T-cell (primary cell): ENCODE results near the gene MTMR6. TPM values are rescaled to one million over a fixed set of nuclear protein-coding genes. Genes with fewer than 3 reads are reported as not detected.

ENCODE experiments used
- ATAC-seq, 4 experiments: fragments of 200-7000 bp in 3 of 4; fragments of 150-1000 bp in 1 of 4; cut with Tn5 transposase; replicated peaks in 1 of 4; 1 replicate in 3 of 4; 2 replicates in 1 of 4; pipeline ENCODE4 v1.10.0; 2021; ENCODE audit warnings: moderate library complexity in 3 of 4, mild to moderate bottlenecking in 2 of 4, moderate number of reproducible peaks in 1 of 4
- CTCF ChIA-PET, 2 donors: fragments of 300-600 bp; sonication (Branson Sonifier 250); formaldehyde crosslinking; loops; one replicate each; lab custom pipeline; 2022; ENCODE audit warnings: antibody characterized with exemption in 2 of 2; lab: Charles Lee
- POLR2A ChIA-PET, 2 donors: fragments of 300-600 bp; sonication (Branson Sonifier 250); formaldehyde crosslinking; loops; one replicate each; lab custom pipeline; 2022; ENCODE audit warnings: antibody characterized with exemption in 2 of 2; lab: Charles Lee
- DNase-seq, 35 experiments: peaks; one replicate each; pipeline versions ENCODE4 v3.0.0 to v3.0.0-alpha.2; 2013 to 2023
- H3K27ac ChIP-seq: one replicate; pipeline ENCODE4 v1.5.1; 2013; ENCODE audit warnings: low read length
- H3K27me3 ChIP-seq, 2 experiments: replicated peaks in 1 of 2; 1 replicate in 1 of 2; 2 replicates in 1 of 2; pipeline versions ENCODE4 v1.6.1 to v1.7.0; 2013; ENCODE audit warnings: low read length in 1 of 2, mixed read lengths in 1 of 2; ENCODE audit not compliant: control insufficient read depth in 2 of 2, insufficient read depth in 2 of 2; ENCODE audit errors: extremely low read depth in 1 of 2
- H3K36me3 ChIP-seq, 2 donors: 1 replicate in 1 of 2; 2 replicates in 1 of 2; pipeline versions ENCODE4 v1.6.1 to v1.7.0; 2013; ENCODE audit warnings: low read length in 1 of 2; ENCODE audit not compliant: control insufficient read depth in 2 of 2, insufficient read depth in 1 of 2; ENCODE audit errors: extremely low read depth in 1 of 2
- H3K4me1 ChIP-seq, 2 experiments: 1 replicate in 1 of 2; 2 replicates in 1 of 2; pipeline versions ENCODE4 v1.6.1 to v1.7.0; 2013; ENCODE audit warnings: low read length in 2 of 2, mixed read lengths in 1 of 2; ENCODE audit not compliant: insufficient read depth in 2 of 2, control insufficient read depth in 1 of 2; ENCODE audit errors: extremely low read depth in 1 of 2
- H3K4me3 ChIP-seq, 2 donors: 1 replicate in 1 of 2; 2 replicates in 1 of 2; pipeline versions ENCODE4 v1.5.1 to v1.7.0; 2013; ENCODE audit warnings: mild to moderate bottlenecking in 2 of 2, low read length in 1 of 2, moderate library complexity in 1 of 2; ENCODE audit not compliant: control insufficient read depth in 1 of 2; ENCODE audit errors: extremely low read depth in 1 of 2
- H3K9me3 ChIP-seq: 2 replicates; pipeline ENCODE4 v1.7.0; 2013
- H3K27ac Mint-ChIP-seq, 2 donors: one replicate each; pipeline ENCODE4 v1.8.0; 2020 to 2021; ENCODE audit warnings: mild to moderate bottlenecking in 2 of 2, mixed read lengths in 2 of 2
- H3K27me3 Mint-ChIP-seq, 2 donors: one replicate each; pipeline ENCODE4 v1.8.0; 2021 to 2022; ENCODE audit warnings: mixed read lengths in 2 of 2
- H3K36me3 Mint-ChIP-seq: one replicate; pipeline ENCODE4 v1.8.0; 2021; ENCODE audit warnings: mixed read lengths
- H3K4me1 Mint-ChIP-seq, 3 donors: one replicate each; pipeline ENCODE4 v1.8.0; 2020 to 2022; ENCODE audit warnings: mixed read lengths in 3 of 3, mild to moderate bottlenecking in 1 of 3
- H3K4me3 Mint-ChIP-seq, 3 donors: one replicate each; pipeline ENCODE4 v1.8.0; 2020 to 2022; ENCODE audit warnings: mild to moderate bottlenecking in 3 of 3, mixed read lengths in 3 of 3, moderate library complexity in 3 of 3
- H3K9me3 Mint-ChIP-seq, 3 donors: one replicate each; pipeline ENCODE4 v1.8.0; 2020 to 2022; ENCODE audit warnings: mixed read lengths in 3 of 3
- WGBS: methylation state at CpG from one replicate; pipeline ENCODE4 v1.1.5; 2013; ENCODE audit warnings: missing lambda C conversion rate; ENCODE audit not compliant: insufficient coverage; 5-methylcytosine and 5-hydroxymethylcytosine counted together
- total RNA-seq, 35 experiments: library from RNA in 6 of 35; stranded (reverse) in 6 of 35; fragments of 120-200 nt in 1 of 35; gene quantifications; one replicate each; pipeline versions ENCODE4 v1.2.1 to v1.2.4 and lab custom pipeline; 2013 to 2026

MTMR6 gene
- total RNA-seq, 5 donors from 2014 or later (not counting 1 experiment from before 2014, with no cell fraction given) = 15.6 to 19.2 (median 16.3) TPM

- no peak overlapping the region for H3K4me3 ChIP-seq
- no peak overlapping the region for H3K27ac ChIP-seq
- ATAC-seq (no peak), DNase-seq (no peak)
- CTCF ChIA-PET = no interaction called here
- Mint-ChIP-seq H3K27me3 (no peaks in the 10 kb centered on the region), H3K4me1 (no peaks in the 10 kb centered on the region), H3K36me3 (peaks cover 51% of the 10 kb centered on the region), H3K27ac (no peak overlapping the region), H3K9me3 (peaks cover 0 to 3% (median 0%) of the 10 kb centered on the region in 3 donors), H3K4me3 (no peak overlapping the region)
- POLR2A ChIA-PET = no interaction called here
- no peaks in the 10 kb centered on the region for H3K4me1 ChIP-seq
- peaks cover 8 to 39% of the 10 kb centered on the region in 2 donors for H3K36me3 ChIP-seq
- H3K9me3 ChIP-seq = no peaks in the 10 kb centered on the region
- no CpG with 5 or more reads among the region's 5 CpGs for WGBS
- H3K27me3 ChIP-seq = no peaks in the 10 kb centered on the region
These were observed 38.2 kb downstream of the MTMR6 start for GRCh38 chr13:25249001-25249543.

DNA sequence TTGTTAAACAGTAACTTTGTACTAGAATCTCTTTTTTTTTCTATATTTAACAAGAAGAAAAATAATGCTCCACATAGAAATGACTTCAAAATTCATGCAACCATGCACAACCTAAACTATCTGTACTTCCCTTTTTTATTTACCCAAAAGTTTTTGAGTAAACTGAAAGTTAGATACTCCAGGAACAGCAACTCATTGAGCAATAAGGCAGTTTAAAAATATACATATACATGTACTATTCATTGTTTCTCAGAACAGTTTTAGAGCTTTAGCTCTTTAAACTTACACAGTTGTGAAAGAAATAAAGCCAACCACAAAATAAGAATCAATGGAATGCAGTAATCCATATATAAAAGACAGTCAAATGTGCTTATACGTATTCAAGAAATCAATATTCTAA, 39.2 kb downstream of the MTMR6 start:
- peaks cover 49% of the 10 kb centered on the region for H3K36me3 Mint-ChIP-seq
- H3K9me3 Mint-ChIP-seq = peaks cover 0 to 3% (median 0%) of the 10 kb centered on the region in 3 donors
- DNase-seq (no peak), ATAC-seq (no peak)
- Histone ChIP-seq H3K9me3 (no peaks in the 10 kb centered on the region), H3K4me3 (no peak overlapping the region), H3K4me1 (no peaks in the 10 kb centered on the region), H3K27ac (no peak overlapping the region), H3K27me3 (no peaks in the 10 kb centered on the region), H3K36me3 (peaks cover 8 to 29% of the 10 kb centered on the region in 2 donors)
- H3K27me3 Mint-ChIP-seq = no peaks in the 10 kb centered on the region
- no peaks in the 10 kb centered on the region for H3K4me1 Mint-ChIP-seq
- POLR2A ChIA-PET = no interaction called here
- no CpG with 5 or more reads among the region's 1 CpG for WGBS
- no peak overlapping the region for H3K4me3 Mint-ChIP-seq
- peak overlapping the region in 1 of 2 donors; percentile 39 for H3K27ac Mint-ChIP-seq
- CTCF ChIA-PET = no interaction called here

DNA sequence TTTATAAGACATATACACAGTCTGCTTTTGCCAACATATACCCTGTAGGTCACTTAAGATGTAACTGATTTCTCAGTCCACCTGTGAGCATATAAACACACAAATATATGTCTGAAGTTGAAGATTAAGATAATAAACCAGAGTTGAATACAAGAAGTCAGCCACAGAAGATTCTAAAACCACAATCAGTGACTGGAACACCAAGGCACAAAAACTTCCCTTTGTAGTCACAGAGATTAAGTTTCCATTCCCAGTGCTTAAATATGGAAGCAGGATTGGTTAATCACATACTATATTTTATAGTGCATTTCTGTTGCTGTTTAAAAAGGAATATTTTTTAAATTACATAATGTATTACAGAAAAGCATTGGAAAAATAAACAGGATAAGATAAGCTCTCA, 39.9 kb downstream of the MTMR6 start:
- ChIA-PET POLR2A (no interaction called here), CTCF (no interaction called here)
- peaks cover 0 to 3% (median 0%) of the 10 kb centered on the region in 3 donors for H3K9me3 Mint-ChIP-seq
- H3K36me3 Mint-ChIP-seq = peaks cover 43% of the 10 kb centered on the region
- no peaks in the 10 kb centered on the region for H3K4me1 Mint-ChIP-seq
- DNase-seq = no peak
- H3K4me3 ChIP-seq = no peak overlapping the region
- H3K27me3 Mint-ChIP-seq = no peaks in the 10 kb centered on the region
- H3K27ac Mint-ChIP-seq = no peak overlapping the region
- H3K4me3 Mint-ChIP-seq = no peak overlapping the region
- H3K36me3 ChIP-seq = peaks cover 8 to 23% of the 10 kb centered on the region in 2 donors
- H3K4me1 ChIP-seq = no peaks in the 10 kb centered on the region
- ATAC-seq = no peak
- no peak overlapping the region for H3K27ac ChIP-seq
- no peaks in the 10 kb centered on the region for H3K27me3 ChIP-seq
- no peaks in the 10 kb centered on the region for H3K9me3 ChIP-seq

- Mint-ChIP-seq H3K36me3 (peaks cover 49% of the 10 kb centered on the region), H3K27me3 (no peaks in the 10 kb centered on the region), H3K4me1 (no peaks in the 10 kb centered on the region), H3K9me3 (peaks cover 0 to 8% (median 0%) of the 10 kb centered on the region in 3 donors), H3K4me3 (no peak overlapping the region), H3K27ac (no peak overlapping the region)
- 98% methylated on average over 6 of the region's 6 CpGs for WGBS
- ChIA-PET CTCF (no interaction called here), POLR2A (no interaction called here)
- H3K9me3 ChIP-seq = no peaks in the 10 kb centered on the region
- no peaks in the 10 kb centered on the region for H3K4me1 ChIP-seq
- ATAC-seq = no peak
- no peak for DNase-seq
- H3K27ac ChIP-seq = no peak overlapping the region
- H3K27me3 ChIP-seq = no peaks in the 10 kb centered on the region
- no peak overlapping the region for H3K4me3 ChIP-seq
- H3K36me3 ChIP-seq = peaks cover 4 to 5% of the 10 kb centered on the region in 2 donors
These were observed 43.2 kb downstream of the MTMR6 start for GRCh38 chr13:25244123-25244522.

- WGBS = 100% methylated on average over 1 of the region's 3 CpGs
- H3K27ac ChIP-seq = no peak overlapping the region
- no peak overlapping the region for H3K4me3 Mint-ChIP-seq
- no peaks in the 10 kb centered on the region for H3K27me3 ChIP-seq
- no peaks in the 10 kb centered on the region for H3K4me1 ChIP-seq
- no peak overlapping the region for H3K27ac Mint-ChIP-seq
- peaks cover 47% of the 10 kb centered on the region for H3K36me3 Mint-ChIP-seq
- CTCF ChIA-PET = no interaction called here
- no peaks in the 10 kb centered on the region for H3K27me3 Mint-ChIP-seq
- no peak overlapping the region for H3K4me3 ChIP-seq
- peaks cover 0 to 8% (median 0%) of the 10 kb centered on the region in 3 donors for H3K9me3 Mint-ChIP-seq
- peaks cover 0 to 4% of the 10 kb centered on the region in 2 donors for H3K36me3 ChIP-seq
- H3K9me3 ChIP-seq = no peaks in the 10 kb centered on the region
- DNase-seq (no peak), ATAC-seq (no peak)
- POLR2A ChIA-PET = no interaction called here
- no peaks in the 10 kb centered on the region for H3K4me1 Mint-ChIP-seq
These were observed 44.3 kb downstream of the MTMR6 start for GRCh38 chr13:25242956-25243355.

- Histone ChIP-seq H3K9me3 (no peaks in the 10 kb centered on the region), H3K27ac (no peak overlapping the region), H3K27me3 (no peaks in the 10 kb centered on the region), H3K4me1 (no peaks in the 10 kb centered on the region), H3K4me3 (no peak overlapping the region), H3K36me3 (peaks cover 0 to 4% of the 10 kb centered on the region in 2 donors)
- Mint-ChIP-seq H3K27me3 (no peaks in the 10 kb centered on the region), H3K9me3 (peaks cover 0 to 8% (median 0%) of the 10 kb centered on the region in 3 donors), H3K27ac (no peak overlapping the region), H3K4me1 (no peaks in the 10 kb centered on the region), H3K4me3 (no peak overlapping the region), H3K36me3 (peaks cover 41% of the 10 kb centered on the region)
- POLR2A ChIA-PET = no interaction called here
- CTCF ChIA-PET = no interaction called here
- no peak for DNase-seq
- no peak for ATAC-seq
- WGBS = no CpG with 5 or more reads among the region's 1 CpG
These were observed 46.3 kb downstream of the MTMR6 start for GRCh38 chr13:25241007-25241406.

DNA sequence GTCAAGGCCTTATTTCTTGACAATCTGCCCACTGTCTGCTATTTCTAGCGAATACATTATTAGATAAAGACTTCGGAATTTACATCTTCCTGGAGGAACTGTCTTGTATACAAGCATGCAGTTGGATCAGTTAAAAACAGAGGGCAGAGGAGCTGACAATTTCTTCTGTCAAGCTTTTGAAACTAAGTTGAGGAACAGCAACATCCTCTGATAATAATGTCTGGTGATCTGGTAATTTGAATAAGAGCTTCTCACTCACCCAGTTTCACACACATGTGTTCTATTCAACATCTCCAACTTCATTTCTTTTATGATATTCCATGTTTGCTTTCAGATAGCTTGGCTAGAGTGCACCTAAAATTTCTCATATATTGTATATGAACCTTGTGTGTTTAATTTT, 50.2 kb downstream of the MTMR6 start:
- Histone ChIP-seq H3K9me3 (no peaks in the 10 kb centered on the region), H3K36me3 (no peaks in the 10 kb centered on the region), H3K27me3 (peaks cover 0 to 2% of the 10 kb centered on the region in 2 experiments), H3K4me1 (no peaks in the 10 kb centered on the region), H3K4me3 (no peak overlapping the region), H3K27ac (no peak overlapping the region)
- no peak for ATAC-seq
- WGBS = no CpG with 5 or more reads among the region's 2 CpGs
- Mint-ChIP-seq H3K36me3 (peaks cover 21% of the 10 kb centered on the region), H3K27ac (no peak overlapping the region), H3K4me1 (peaks cover 5 to 10% (median 9%) of the 10 kb centered on the region in 3 donors), H3K9me3 (peaks cover 0 to 6% (median 0%) of the 10 kb centered on the region in 3 donors), H3K4me3 (no peak overlapping the region), H3K27me3 (no peaks in the 10 kb centered on the region)
- ChIA-PET POLR2A (no interaction called here), CTCF (no interaction called here)
- no peak for DNase-seq
